Measurements from ENCODE around the gene CYTIP.

- TF ChIP-seq GATA2 (IDR thresholded peaks at IDR 0.05; ENCODE audit: low read depth, low read length): no peak
- no peak for TF ChIP-seq GATA3 (IDR thresholded peaks at IDR 0.05; ENCODE audit: low read depth, low read length)
Measured at GRCh38 chr2:157489983-157490382, 46.1 kb upstream of the CYTIP start.

All from SH-SY5Y (cell line).